T-helper 17 cell (primary cell): Measurements from ENCODE around the gene SLC6A18. TPM values are rescaled to one million over a fixed set of nuclear protein-coding genes. Genes with fewer than 3 reads are reported as not detected.

Experiments used
- ATAC-seq: fragments of 150-1000 bp; cut with Tn5 transposase; 2 replicates; pipeline ENCODE4 v1.10.0; 2021; ENCODE audit warnings: mild to moderate bottlenecking, moderate library complexity
- DNase-seq, 3 donors: peaks; one replicate each; pipeline versions ENCODE4 v3.0.0 to v3.0.0-alpha.2; 2020 to 2021
- H3K9me3 ChIP-seq: one replicate; pipeline ENCODE4 v1.7.0; 2013; ENCODE audit warnings: low read length, mild to moderate bottlenecking; ENCODE audit not compliant: control insufficient read depth, poor library complexity, severe bottlenecking
- H3K27ac Mint-ChIP-seq: one replicate; pipeline ENCODE4 v1.8.0; 2022; ENCODE audit warnings: mild to moderate bottlenecking, moderate library complexity, mixed read lengths
- H3K27me3 Mint-ChIP-seq: one replicate; pipeline ENCODE4 v1.8.0; 2022; ENCODE audit warnings: mixed read lengths
- H3K36me3 Mint-ChIP-seq: one replicate; pipeline ENCODE4 v1.8.0; 2022; ENCODE audit warnings: low read depth, mixed read lengths
- H3K4me1 Mint-ChIP-seq: one replicate; pipeline ENCODE4 v1.8.0; 2022; ENCODE audit warnings: mild to moderate bottlenecking, mixed read lengths
- H3K4me3 Mint-ChIP-seq: one replicate; pipeline ENCODE4 v1.8.0; 2022; ENCODE audit warnings: mild to moderate bottlenecking, moderate library complexity, mixed read lengths
- total RNA-seq, 4 donors: library from RNA in 2 of 4; stranded (reverse) in 2 of 4; gene quantifications; one replicate each; pipeline ENCODE4 v1.2.3 and lab custom pipeline; 2022 to 2026

SLC6A18 gene
- total RNA-seq, 2 donors from 2014 or later = not detected

DNA sequence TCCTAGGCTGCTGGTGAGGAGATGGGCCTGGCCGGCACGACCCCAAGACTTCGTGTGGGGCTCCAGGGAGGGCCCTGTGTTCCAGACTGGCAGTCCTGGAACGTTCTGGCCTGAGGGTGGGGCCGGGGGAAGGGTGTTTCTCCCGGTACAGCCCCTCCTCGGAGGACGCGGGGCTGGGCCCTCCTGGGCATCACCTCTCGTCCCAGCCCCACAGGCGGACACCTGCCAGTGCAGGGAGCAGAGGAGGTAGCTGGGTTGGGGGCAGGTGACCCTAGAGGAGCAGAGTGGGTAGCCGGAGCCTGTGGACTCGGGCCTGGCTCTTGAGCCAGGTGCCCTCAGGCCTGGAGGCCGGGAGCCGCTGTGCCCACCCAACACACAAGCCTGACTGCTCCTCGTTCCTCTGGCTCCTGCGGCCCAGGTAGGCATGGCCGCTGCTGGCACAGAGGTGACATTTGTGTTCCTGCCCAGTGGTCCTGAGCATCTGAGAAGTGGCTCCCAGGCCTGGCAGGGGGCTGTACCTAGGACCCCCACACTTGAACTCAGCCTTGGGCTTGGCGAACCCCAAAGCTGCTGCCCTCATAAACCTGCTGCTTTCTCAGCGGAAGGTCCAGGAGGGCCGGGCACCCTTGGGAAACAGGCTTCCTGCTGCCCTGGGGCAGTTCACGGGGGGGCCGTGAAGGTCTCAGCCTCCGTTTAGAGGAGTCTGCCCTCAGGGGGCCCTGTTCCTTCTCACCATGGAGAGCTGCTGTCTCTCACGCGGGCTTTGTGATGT is 23.0 kb upstream of the SLC6A18 start:
- peaks cover 3% of the 10 kb centered on the region for H3K4me1 Mint-ChIP-seq
- H3K36me3 Mint-ChIP-seq = peaks cover 2% of the 10 kb centered on the region
- H3K27ac Mint-ChIP-seq = no peak overlapping the region
- peaks cover 14% of the 10 kb centered on the region for H3K27me3 Mint-ChIP-seq
- H3K9me3 ChIP-seq = no peaks in the 10 kb centered on the region
- DNase-seq (no peak), ATAC-seq (no peak)
- H3K4me3 Mint-ChIP-seq = no peak overlapping the region

DNA sequence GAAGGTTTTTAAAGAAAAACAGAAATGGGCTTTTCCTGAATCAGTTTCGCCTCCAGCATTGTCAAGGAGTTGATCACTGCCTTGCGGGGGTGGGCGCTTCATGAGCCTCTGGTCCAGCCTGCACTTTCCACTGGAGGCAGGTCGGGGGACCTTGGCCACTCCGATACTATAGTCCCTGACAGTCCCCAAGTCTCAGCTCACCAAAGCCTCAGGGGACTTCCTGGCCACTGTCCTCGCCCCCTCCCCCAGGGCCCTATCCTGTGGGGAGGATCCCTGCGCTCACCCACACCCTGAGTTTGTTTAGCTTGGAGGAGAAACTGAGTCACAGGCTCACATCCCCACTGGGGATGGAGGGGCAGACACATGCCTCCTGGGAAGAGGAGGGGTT is 22.4 kb upstream of the SLC6A18 start:
- H3K9me3 ChIP-seq = no peaks in the 10 kb centered on the region
- Mint-ChIP-seq H3K27me3 (peaks cover 19% of the 10 kb centered on the region), H3K4me3 (no peak overlapping the region), H3K4me1 (peaks cover 3% of the 10 kb centered on the region), H3K36me3 (peaks cover 2% of the 10 kb centered on the region), H3K27ac (no peak overlapping the region)
- no peak for ATAC-seq
- no peak for DNase-seq

DNA sequence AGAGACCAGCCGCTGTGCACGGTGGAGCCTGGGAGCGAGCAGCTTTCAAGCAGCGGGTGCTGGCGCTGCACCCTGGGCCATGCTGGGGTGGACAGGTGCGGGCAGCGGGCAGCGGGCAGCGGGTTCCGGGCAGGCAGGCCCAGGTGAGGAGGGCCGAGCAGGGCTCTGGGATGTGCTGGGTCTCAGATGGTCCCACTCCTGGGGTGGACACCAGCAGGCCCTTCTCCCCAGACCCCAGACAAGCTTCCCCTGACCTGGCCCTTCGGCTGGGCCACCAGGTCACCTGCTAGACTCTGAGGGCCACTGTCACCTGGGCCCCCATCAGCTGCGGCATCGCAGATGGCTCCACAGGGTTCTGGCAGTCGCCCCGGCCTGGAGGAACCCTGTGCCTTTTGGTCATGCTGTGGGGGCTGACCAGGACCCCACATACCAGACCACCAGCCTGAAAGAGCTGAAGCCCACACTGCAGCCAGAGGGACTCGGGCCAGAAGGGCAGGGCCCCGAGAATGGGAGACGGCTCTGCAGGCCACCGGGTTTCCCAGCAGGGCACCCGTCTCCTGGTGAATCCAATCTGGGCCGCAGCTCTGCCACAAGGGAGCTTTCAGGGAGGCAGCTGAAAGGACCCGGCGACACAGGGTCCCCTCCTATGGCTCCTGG is 21.7 kb upstream of the SLC6A18 start:
- H3K4me3 Mint-ChIP-seq = no peak overlapping the region
- peaks cover 2% of the 10 kb centered on the region for H3K36me3 Mint-ChIP-seq
- no peaks in the 10 kb centered on the region for H3K9me3 ChIP-seq
- DNase-seq (peak in 1 of 3 donors; percentile 10), ATAC-seq (no peak)
- peaks cover 19% of the 10 kb centered on the region for H3K27me3 Mint-ChIP-seq
- H3K4me1 Mint-ChIP-seq = peaks cover 3% of the 10 kb centered on the region
- no peak overlapping the region for H3K27ac Mint-ChIP-seq

DNA sequence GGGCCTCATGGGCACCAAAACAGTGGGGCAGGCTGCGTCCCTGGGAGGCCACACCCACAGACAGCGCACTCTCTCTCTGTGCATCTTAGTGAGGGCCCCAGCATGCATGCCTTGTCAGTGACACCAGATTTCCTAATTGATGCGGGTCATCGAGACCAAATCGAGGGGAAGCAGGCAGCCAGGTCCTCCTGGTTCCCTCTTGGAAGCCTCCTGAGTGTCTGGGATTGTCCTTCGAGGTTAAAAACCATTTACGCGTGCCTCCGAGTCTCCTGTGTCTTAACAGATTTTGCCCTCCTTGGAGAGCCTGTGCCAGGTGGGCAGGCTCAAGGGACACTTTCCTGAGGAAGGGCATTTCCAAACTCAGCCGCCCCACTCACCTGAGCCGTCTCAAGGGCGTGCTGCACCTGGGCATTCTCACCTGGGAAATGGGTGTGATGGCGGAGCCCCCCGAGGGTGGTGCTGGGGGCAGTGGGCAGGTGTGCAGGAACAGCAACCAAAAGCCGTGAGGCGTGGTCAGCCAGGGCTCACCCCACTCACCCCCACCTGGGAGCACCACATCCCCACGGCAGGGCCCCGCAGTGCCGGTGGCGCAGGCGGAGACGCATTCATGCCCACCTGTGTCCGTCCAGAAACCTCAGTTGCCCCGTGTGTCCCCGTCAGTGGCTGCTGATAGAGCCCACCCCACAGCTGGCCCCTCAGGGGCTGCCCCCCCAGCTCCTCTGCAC is 21.1 kb upstream of the SLC6A18 start:
- ATAC-seq = no peak
- Mint-ChIP-seq H3K36me3 (peaks cover 2% of the 10 kb centered on the region), H3K27ac (no peak overlapping the region), H3K27me3 (peaks cover 19% of the 10 kb centered on the region), H3K4me1 (peaks cover 3% of the 10 kb centered on the region), H3K4me3 (no peak overlapping the region)
- DNase-seq = peak in 1 of 3 donors; percentile 3
- no peaks in the 10 kb centered on the region for H3K9me3 ChIP-seq

DNA sequence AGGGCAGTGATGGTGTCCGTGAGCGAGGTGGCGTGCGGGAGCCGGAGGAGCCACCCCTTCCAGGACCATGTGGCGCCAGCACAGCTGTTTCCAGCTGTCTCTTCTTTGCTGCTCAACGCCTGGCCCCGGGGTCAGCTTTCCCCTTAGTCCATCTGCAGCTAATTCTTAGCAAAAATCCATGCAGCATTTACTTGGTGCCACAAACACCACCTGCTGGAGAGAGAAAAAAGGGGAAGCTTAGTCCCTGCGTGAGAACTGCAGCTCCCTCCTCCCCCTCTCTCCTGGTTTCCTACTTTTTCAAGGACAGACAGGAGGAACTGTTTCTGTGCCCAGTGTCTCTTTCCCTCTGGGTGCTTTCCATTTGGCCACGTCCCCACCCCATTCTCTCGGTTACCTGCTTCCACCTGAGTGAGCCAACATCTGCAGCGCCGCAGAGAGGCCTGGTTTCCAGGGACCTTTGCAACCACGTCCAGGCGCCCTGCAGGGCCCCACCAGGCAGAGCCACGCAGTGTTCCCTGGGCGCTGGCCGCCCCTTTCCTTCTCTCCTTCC is 20.4 kb upstream of the SLC6A18 start:
- Mint-ChIP-seq H3K27me3 (peaks cover 19% of the 10 kb centered on the region), H3K4me1 (peaks cover 5% of the 10 kb centered on the region), H3K4me3 (no peak overlapping the region), H3K36me3 (peaks cover 2% of the 10 kb centered on the region), H3K27ac (no peak overlapping the region)
- DNase-seq (peak in 1 of 3 donors; percentile 7), ATAC-seq (no peak)
- H3K9me3 ChIP-seq = no peaks in the 10 kb centered on the region

DNA sequence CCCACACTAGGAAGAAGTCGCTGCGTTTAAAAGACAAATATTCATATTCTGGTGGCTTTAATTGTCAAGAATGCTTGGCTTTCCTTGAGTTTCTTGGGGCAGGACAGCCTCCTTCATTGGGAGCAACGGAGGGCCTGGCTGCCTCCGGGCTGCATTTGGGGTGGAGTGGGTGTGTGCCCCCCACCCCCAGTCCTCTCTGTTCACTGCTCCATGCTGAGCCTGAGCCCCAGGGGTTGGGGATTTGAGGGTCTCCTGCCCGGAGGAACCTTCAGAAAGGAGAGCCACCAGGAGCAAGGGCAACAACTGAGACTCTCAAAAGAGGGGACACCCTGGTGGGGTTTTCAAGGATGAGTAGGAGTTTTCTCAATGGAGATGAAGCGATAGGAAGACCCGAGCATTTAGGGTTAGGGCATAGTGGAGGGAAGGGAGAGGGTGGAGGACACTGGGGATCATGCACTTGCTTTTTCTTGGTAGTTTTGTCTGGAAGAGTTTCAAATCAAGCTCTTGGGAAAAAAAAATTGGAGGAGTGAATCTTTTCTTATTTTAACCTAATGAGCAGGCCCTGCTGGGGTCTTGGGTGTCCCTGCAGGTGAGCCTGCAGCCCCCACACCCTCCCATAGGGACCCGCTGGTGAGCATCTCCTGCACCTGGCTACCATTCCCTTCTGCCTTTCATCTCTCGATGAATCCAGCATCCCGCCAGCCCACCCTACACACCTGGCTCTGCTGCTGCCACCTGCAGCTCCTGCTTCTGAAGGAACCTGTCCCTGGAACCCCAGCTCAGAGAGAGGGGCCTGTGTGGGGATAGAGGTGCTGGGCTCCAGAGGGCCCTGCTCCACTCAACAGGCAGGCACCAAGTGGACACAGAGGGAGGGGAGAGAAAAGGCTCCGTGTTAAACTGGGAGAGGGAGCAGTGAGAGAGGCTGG is 19.7 kb upstream of the SLC6A18 start:
- no peak for DNase-seq
- ATAC-seq = no peak
- peaks cover 2% of the 10 kb centered on the region for H3K36me3 Mint-ChIP-seq

DNA sequence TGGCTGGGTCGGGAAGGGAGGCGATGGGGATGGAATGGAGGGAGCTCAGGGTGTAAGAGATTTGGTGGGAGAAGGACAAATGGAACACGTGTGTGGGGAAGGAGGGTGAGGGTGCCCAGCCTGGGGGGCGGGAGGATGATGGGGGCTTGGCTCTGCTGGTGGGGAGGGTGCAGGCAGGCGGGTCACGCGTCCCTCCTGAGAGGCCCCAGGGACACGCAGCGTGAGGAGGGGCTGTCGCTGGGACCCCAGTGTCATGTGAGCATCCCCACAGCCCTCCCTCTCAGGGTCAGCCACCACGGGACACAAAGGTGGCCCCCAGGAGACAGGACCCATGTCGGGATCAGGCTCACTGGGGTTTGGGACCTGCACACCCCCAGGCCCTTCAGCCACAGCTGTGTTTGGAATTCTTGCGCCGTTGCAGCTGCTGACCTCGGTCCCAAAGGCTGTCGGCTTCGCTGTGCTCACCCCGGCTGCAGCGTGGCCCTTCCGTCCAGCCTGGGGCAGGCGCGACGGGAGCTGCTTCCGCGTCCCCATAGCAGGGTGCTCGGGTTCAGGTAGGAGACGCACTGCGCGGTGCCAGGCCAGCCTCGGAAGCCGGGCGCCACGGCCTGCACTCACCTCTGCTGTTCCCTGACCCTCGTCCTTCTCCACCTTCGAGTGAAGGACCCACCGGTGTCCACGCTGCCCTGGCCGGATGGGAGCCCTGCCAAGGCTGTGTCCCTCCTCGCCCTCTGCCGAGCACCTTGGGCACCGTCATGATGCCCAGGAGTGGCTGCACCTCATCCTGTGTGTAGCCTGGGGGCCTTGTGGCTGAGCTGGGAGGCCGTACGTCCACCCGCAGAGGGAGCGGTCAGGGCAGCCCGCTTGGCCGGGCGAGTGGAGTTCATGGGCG is 18.4 kb upstream of the SLC6A18 start:
- Mint-ChIP-seq H3K36me3 (peaks cover 2% of the 10 kb centered on the region), H3K4me1 (peaks cover 5% of the 10 kb centered on the region)

More for the DNA sequence above, 19.7 kb upstream of the SLC6A18 start:
- H3K4me3 Mint-ChIP-seq = no peak overlapping the region
- no peak overlapping the region for H3K27ac Mint-ChIP-seq
- H3K4me1 Mint-ChIP-seq = peaks cover 5% of the 10 kb centered on the region
- peaks cover 19% of the 10 kb centered on the region for H3K27me3 Mint-ChIP-seq
- no peaks in the 10 kb centered on the region for H3K9me3 ChIP-seq

DNA sequence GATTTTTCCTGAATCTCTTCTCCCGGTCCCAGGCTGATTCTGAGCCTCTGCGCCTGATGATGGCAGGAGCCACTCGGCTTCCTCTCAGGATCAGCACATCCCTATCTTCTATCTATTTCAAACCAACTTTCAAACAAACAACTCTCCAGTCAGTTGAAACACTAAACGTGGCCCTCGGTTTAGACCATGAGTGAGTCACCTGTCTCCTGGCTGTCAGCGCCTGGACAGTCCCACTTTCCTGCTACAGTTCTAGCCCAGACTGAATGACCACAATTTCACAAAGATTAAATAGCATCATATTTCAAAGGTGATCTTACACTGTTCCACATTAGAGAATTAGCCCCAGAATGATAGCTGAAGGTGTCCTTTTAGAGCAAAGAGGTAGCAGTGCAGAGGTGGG is 17.6 kb upstream of the SLC6A18 start:
- DNase-seq (no peak), ATAC-seq (no peak)
- Mint-ChIP-seq H3K27me3 (peaks cover 19% of the 10 kb centered on the region), H3K27ac (no peak overlapping the region), H3K36me3 (peaks cover 2% of the 10 kb centered on the region), H3K4me3 (no peak overlapping the region), H3K4me1 (peaks cover 5% of the 10 kb centered on the region)
- H3K9me3 ChIP-seq = no peaks in the 10 kb centered on the region

More for the DNA sequence above, 18.4 kb upstream of the SLC6A18 start:
- ATAC-seq (no peak), DNase-seq (peak in 1 of 3 donors; percentile 7)
- H3K27me3 Mint-ChIP-seq = peaks cover 19% of the 10 kb centered on the region
- no peaks in the 10 kb centered on the region for H3K9me3 ChIP-seq
- H3K27ac Mint-ChIP-seq = no peak overlapping the region
- H3K4me3 Mint-ChIP-seq = no peak overlapping the region

DNA sequence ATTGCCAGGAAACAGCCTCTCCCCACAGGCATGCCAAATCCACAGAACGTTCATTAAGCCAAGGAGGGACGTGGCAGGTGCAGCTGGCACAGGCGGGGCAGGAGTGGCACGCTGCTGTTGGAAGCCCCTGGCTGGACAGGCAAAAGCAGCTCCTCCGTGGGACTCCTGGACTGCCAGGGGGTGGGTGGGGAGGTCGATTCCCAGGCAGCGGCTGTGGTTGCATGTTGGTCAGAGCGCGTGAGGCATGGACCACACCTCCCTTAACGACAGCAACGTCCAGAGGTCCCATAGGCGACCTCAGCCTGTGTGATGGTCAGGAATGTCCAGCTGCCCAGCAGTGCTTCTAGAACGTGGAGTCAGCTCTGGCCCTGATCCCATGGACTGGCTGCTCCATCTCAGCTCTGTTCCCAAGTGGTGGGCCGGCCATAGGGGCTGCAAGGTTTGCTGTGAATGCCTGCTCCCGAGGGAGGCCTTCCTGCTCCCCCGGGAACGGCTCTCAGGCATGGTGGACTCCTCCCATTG is 16.9 kb upstream of the SLC6A18 start:
- peaks cover 5% of the 10 kb centered on the region for H3K4me1 Mint-ChIP-seq
- H3K36me3 Mint-ChIP-seq = peaks cover 2% of the 10 kb centered on the region
- H3K27me3 Mint-ChIP-seq = peaks cover 19% of the 10 kb centered on the region
- no peak for ATAC-seq
- H3K9me3 ChIP-seq = no peaks in the 10 kb centered on the region
- H3K4me3 Mint-ChIP-seq = no peak overlapping the region
- no peak overlapping the region for H3K27ac Mint-ChIP-seq
- DNase-seq = peak in 1 of 3 donors; percentile 4

DNA sequence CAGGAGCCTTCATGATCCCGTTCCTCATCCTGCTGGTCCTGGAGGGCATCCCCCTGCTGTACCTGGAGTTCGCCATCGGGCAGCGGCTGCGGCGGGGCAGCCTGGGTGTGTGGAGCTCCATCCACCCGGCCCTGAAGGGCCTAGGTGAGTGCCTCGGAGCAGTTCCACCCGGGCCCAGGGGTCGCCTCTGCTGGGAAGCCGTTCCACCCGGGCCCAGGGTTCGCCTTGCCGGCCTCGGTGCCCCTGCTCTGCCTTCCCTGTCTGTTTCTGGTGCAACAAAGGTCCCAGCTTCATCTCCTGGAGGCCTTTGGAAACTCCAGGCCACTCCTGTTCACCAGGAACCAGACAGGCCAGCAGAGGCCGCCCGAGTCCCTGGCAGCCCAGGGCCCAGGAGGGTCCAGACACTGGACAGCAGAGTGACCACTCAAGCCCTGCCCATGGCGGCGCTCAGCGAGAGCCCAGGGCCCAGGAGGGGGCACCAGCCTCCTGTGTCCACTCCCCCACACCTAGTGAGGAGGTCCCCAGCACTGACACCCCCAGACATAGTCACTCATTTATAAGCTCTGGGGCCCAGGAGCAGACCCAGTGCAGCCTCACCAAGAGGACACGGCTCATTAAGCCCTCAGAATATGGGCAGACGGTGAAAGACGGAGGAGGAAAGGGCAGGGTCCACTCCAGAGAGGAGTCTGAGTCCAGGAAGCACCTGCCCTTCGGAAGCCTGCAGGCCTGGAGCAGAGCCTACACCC is 16.3 kb upstream of the SLC6A18 start:
- DNase-seq (peak in 1 of 3 donors; percentile 7), ATAC-seq (no peak)
- H3K27me3 Mint-ChIP-seq = peaks cover 19% of the 10 kb centered on the region
- no peak overlapping the region for H3K4me3 Mint-ChIP-seq
- peaks cover 5% of the 10 kb centered on the region for H3K4me1 Mint-ChIP-seq
- H3K36me3 Mint-ChIP-seq = peaks cover 2% of the 10 kb centered on the region
- no peaks in the 10 kb centered on the region for H3K9me3 ChIP-seq
- H3K27ac Mint-ChIP-seq = no peak overlapping the region

DNA sequence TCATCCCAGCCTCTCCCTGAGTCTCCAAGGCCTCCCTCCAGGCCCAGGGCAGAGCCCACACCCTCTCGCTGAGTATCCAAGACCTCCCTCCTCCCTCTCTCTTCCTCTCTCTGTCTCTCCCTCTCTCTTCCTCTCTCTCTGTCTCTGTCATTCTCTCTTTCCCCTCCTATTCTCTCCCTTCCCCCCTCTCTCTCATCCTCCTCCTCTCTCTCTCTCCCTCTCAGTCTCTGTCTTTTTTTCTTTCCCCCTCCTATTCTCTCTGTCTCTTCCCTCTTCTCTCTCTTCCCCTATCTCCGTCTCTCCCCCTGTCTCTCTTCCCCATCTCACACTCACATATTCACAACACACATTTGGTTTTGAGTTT is 15.7 kb upstream of the SLC6A18 start:
- Mint-ChIP-seq H3K4me3 (no peak overlapping the region), H3K27me3 (peaks cover 19% of the 10 kb centered on the region), H3K4me1 (peaks cover 5% of the 10 kb centered on the region), H3K27ac (no peak overlapping the region), H3K36me3 (peaks cover 2% of the 10 kb centered on the region)
- no peak for DNase-seq
- no peak for ATAC-seq
- H3K9me3 ChIP-seq = no peaks in the 10 kb centered on the region
